Ovary (tissue), 3 donors: ENCODE measurements around the gene KIAA1755.

Experiments used
- CTCF ChIP-seq, 3 donors: fragments of 450-650 bp in 2 of 3; fragments of 200-600 bp in 1 of 3; IDR thresholded peaks; one replicate each; pipeline versions ENCODE4 v1.5.1 to v1.8.0; 2016 to 2022; ENCODE audit warnings: antibody characterized with exemption in 3 of 3, mild to moderate bottlenecking in 1 of 3
- POLR2A ChIP-seq: fragments of 450-650 bp; IDR thresholded peaks from one replicate; pipeline ENCODE4 v1.6.1; 2017; ENCODE audit warnings: antibody characterized with exemption, mild to moderate bottlenecking, moderate library complexity
- donor health status: DM: no; HTN: no; CAD: no.

GRCh38 chr20:38256966-38257365 lies 3.6 kb downstream of the KIAA1755 start:
- TF ChIP-seq POLR2A, result no peak
- TF ChIP-seq CTCF (IDR thresholded peaks at IDR 0.05), result no peak
